GM19240 (cell line): ENCODE measurements around the gene CSF2.

Experiments used
- DNase-seq: peaks from one replicate; pipeline ENCODE4 v3.0.0; 2011; ENCODE audit warnings: low spot score; ENCODE audit not compliant: insufficient read length

The CSF2 gene

GRCh38 chr5:132067941-132068808 lies 5.4 kb upstream of the CSF2 start:
- no peak for DNase-seq

DNA sequence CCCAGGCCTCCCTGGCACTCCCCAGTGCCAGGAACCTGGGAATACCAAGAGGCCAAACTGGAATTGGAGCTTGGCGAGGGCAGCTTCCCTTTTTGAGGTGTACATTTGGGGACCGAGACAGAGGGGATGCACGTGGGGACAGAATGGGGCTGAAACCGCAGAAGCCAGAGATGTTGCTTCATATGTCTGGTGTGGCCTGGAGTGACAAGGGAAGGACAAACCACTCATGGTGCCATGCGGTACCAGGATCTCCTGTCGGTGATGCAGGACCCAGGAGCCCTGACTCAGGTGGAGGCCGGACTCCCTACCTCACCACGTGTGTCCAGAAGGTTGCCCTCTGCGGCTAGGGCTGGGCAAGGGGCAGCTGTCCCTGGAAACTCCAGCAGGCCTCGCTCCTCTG lies 4.0 kb upstream of the CSF2 start:
- no peak for DNase-seq

DNA sequence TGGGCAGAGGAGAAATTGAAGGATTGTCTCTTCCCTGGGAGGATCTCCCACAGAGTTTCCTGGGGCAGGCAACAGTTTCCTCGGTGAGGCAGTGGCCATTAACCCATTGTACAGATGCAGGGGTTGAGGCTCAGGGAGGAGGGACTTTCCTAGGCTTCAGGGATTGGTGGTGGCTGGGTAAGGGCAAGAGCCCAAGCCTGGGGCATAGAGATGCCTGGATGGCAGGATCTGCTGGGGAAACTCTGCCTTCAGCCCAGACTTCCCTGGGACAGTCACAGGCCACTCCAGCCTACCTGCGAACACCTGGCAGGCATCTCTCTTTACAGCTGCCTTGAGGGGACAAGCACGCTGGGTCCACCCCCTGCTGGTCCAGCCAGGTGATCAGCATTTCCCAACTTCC lies 3.6 kb upstream of the CSF2 start:
- no peak for DNase-seq

DNA sequence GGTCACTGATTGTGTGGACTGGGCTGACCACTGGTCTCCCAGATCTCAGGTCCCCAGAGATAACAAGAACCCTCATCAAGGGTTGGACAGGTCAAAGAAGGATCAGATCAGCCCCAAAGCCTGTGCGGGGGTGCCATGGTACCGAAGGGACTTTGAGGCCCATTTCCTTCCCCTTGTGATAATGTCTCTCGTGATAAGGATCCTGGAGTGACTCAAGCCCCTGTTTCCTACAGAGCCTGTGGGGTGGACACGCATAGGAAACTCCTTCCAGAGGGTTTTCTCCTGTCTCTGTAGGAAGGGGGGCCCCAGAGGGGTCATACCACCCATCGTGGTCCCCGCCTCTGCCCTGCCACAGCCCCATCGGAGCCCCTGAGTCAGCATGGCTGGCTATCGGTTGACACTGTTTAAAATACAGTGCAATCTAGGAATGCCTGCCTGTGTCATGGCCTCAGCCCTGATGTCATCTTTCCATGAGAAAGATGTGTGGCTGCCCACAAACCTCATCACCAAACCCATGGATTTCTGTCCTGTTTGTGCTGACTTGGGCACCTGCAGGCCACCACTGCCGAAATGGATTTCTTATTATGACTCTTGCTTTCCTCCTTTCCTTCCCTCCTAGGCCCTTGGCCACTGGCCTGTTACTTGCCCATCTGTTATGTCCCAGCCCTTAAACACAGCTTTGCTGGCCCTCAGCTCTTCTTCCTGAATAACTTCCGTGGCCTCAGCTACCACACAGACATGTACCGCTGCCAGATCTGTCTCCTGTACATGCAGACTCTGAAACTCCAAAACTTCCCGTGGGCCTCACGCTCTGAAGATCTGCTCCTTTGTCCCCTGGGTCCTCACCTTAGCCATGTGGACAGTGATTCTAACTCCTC lies 2.9 kb upstream of the CSF2 start:
- DNase-seq: no peak

GRCh38 chr5:132071338-132071707 lies 2.3 kb upstream of the CSF2 start:
- DNase-seq: no peak

DNA sequence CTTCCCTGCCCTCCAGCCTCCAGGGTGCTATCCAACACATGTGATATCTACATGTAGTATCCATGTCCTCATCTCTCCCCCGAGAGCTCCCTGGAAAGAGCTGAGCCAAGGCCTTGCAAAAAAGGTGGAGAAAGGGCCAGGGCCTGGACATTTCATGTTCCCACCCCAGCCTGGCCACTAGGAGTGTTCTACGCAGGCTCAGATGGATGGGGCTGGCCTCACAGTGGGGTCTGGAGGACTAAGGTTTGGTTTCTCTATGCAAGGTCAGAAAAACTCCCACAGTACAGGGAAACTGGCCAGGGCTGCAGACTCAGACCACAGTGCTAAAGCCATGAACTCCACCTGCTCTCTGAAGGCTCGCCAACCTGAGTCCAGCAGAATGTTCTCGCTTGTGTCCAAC lies 1.5 kb upstream of the CSF2 start:
- DNase-seq: no peak

DNA sequence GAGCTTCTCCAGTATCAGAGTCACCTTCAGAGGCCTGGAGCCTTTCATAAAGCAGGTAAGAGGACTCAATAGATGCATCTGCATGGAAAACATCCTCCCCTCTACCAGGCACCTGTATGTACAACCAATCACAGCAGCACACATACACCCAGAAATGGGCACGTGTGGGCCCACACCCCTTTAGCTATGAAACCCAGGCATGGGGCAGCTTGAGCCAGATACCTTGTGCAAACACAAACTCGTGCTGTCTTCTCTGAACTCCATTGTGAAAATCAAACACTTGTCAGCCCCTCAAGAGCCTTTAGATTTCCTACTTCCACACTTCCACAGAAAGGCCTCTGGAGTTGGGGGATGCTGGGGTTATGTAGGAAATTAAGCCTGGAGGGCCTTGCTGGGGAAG lies 1.1 kb upstream of the CSF2 start:
- no peak for DNase-seq

DNA sequence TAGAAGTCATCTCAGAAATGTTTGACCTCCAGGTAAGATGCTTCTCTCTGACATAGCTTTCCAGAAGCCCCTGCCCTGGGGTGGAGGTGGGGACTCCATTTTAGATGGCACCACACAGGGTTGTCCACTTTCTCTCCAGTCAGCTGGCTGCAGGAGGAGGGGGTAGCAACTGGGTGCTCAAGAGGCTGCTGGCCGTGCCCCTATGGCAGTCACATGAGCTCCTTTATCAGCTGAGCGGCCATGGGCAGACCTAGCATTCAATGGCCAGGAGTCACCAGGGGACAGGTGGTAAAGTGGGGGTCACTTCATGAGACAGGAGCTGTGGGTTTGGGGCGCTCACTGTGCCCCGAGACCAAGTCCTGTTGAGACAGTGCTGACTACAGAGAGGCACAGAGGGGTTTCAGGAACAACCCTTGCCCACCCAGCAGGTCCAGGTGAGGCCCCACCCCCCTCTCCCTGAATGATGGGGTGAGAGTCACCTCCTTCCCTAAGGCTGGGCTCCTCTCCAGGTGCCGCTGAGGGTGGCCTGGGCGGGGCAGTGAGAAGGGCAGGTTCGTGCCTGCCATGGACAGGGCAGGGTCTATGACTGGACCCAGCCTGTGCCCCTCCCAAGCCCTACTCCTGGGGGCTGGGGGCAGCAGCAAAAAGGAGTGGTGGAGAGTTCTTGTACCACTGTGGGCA lies 642 bp downstream of the CSF2 start:
- no peak for DNase-seq

GRCh38 chr5:132074772-132075718 lies 1.5 kb downstream of the CSF2 start:
- DNase-seq: no peak

GRCh38 chr5:132075719-132076077 lies 2.1 kb downstream of the CSF2 start:
- no peak for DNase-seq

DNA sequence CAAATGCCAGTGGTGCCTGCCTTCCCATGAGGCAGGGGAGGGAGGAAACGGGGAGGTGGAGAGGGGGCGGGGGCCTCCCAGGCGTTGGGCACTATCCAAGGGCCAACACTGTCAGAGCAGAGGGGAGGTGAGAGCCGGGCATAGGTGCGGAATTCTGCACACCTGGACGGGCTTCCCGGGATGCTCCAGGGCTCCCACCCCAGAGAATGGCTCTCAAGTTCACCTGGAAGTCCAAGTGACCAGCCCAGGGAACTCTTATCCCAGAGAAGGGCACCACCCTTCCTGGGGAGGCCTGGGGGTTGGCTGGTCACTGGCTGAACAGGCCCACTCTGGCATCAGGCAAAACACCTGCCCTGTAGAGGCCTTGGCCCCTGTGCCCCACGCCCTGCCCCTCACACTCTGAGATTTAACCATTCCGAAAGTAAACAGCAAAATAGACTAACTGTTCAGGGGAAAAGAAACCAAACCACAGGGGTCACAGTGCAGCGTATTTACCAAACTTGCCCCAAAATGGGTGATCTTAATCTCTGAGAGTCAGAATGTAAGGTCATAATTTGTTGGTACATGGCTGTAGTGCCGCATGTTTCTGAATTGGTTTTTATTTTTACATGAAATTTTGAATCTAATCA lies 2.7 kb downstream of the CSF2 start:
- DNase-seq: no peak

- DNase-seq: no peak
Observed at GRCh38 chr5:132076983-132077382, 3.4 kb downstream of the CSF2 start.

GRCh38 chr5:132079081-132079480 lies 5.5 kb downstream of the CSF2 start:
- no peak for DNase-seq

- DNase-seq: no peak
Observed at GRCh38 chr5:132079619-132080018, 6.0 kb downstream of the CSF2 start.

- DNase-seq: no peak
Observed at GRCh38 chr5:132080595-132080994, 7.0 kb downstream of the CSF2 start.

GRCh38 chr5:132081458-132081857 lies 7.9 kb downstream of the CSF2 start:
- no peak for DNase-seq

DNA sequence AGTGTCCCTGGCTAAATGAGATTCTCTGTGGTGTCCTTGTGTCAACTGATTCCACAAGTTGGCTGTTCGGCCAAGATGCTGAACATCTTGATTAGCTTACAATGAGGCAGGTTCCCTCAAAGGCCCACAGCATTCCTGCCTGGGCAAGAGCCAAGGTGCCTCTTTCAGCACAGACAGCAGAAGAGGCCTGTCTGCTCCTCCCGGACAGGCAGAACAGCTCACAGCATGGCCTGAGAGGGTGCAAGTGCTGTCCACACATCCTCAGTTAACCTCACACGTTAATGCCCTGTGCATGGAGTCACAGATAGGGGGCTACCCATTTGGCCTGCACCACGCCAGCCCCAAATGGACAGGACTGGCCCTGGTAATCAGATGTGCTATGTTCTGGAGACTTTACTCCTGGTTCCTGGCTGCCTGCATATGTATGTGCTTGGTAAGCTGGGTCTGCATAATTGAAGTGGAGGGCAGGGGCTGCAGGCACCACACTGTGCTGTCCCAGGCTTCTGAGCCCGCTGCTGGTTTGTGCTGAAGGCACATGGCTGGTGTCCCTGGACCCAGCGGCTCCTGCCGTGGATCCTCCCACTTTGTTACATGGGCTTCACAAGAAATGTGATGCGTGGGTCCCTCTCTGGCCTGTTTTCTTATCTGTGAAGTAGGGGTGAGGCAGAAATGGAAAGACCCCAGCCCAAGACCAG lies 8.9 kb downstream of the CSF2 start:
- DNase-seq: no peak

- DNase-seq: no peak
Observed at GRCh38 chr5:132083071-132083678, 9.6 kb downstream of the CSF2 start.

DNA sequence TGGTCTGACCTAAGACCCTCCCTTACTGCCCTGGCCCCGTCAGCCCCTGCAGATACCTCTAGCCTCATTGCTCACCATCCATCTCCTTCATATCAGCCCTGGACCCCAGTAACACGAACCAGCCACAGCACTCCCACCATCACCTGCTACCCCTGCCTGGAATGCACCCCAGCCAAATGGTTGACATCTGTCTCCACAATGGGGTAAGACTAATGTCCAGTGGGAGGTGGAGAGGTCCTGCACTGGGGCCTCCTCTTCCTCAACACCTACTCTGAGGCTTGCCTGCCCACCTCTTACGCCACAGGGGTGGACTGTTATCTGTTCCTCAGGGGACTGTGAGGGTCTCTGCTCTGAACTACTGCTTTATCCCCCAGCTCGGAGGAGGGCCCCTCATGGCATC lies 12.1 kb downstream of the CSF2 start:
- DNase-seq: no peak
